SK-N-SH (cell line): ENCODE data around the gene SCNN1B. TPM values are rescaled to one million over a fixed set of nuclear protein-coding genes. Genes with fewer than 3 reads are reported as not detected.

Experiments used
- CTCF ChIA-PET: fragments of 300-600, 350-600 bp; formaldehyde crosslinking; extraction: SDS; loops from one replicate; lab custom pipeline; 2021; lab: Yijun Ruan, JAX
- POLR2A ChIA-PET: fragments of 350-600 bp; sonication (Branson Sonifier 250); formaldehyde crosslinking; extraction: SDS; loops from one replicate; lab custom pipeline; 2020; ENCODE audit warnings: antibody characterized with exemption, inconsistent platforms; lab: Yijun Ruan, JAX
- DNase-seq: peaks from one replicate; pipeline ENCODE4 v3.0.0; 2012
- H2AFZ ChIP-seq: fragments of 200-600 bp; sonication (generic); 2 replicates; pipeline ENCODE4 v1.8.1; 2016; ENCODE audit warnings: antibody characterized with exemption, mild to moderate bottlenecking, low read depth
- H3F3A ChIP-seq: fragments of 200-600 bp; sonication (generic); replicated peaks from 2 replicates; pipeline ENCODE3; 2016; ENCODE audit warnings: antibody characterized with exemption, mild to moderate bottlenecking; ENCODE audit not compliant: insufficient read depth
- H3K27ac ChIP-seq, 2 experiments: fragments of 200-500 bp in 1 of 2; fragments of 200-600 bp in 1 of 2; sonication (Bioruptor generic) in 1 of 2; sonication (generic), shearing (Covaris generic) in 1 of 2; 2 replicates each; pipeline versions ENCODE4 v1.5.1 to v1.6.1; 2014 to 2016; ENCODE audit warnings: low read depth in 2 of 2, inconsistent platforms in 1 of 2, low read length in 1 of 2, mild to moderate bottlenecking in 1 of 2, mixed read lengths in 1 of 2
- H3K27me3 ChIP-seq: fragments of 200-600 bp; sonication (generic), shearing (Covaris generic); 2 replicates; pipeline ENCODE4 v1.6.1; 2016; ENCODE audit warnings: mixed run types; ENCODE audit not compliant: insufficient read depth
- H3K36me3 ChIP-seq, 2 experiments: fragments of 200-500 bp in 1 of 2; fragments of 200-600 bp in 1 of 2; sonication (Bioruptor generic) in 1 of 2; sonication (generic) in 1 of 2; replicated peaks in 1 of 2; 2 replicates each; pipeline versions ENCODE3 to v1.5.1; 2014 to 2016; ENCODE audit warnings: low read length in 1 of 2, mild to moderate bottlenecking in 1 of 2; ENCODE audit not compliant: insufficient read depth in 2 of 2, control insufficient read depth in 1 of 2
- H3K4me1 ChIP-seq, 2 experiments: fragments of 200-500 bp in 1 of 2; fragments of 200-600 bp in 1 of 2; sonication (Bioruptor generic) in 1 of 2; sonication (generic), shearing (Covaris generic) in 1 of 2; 2 replicates each; pipeline versions ENCODE4 v1.5.1 to v1.6.1; 2014 to 2016; ENCODE audit warnings: low read depth in 1 of 2, low read length in 1 of 2, mixed run types in 1 of 2; ENCODE audit not compliant: insufficient read depth in 2 of 2, control insufficient read depth in 1 of 2
- H3K4me2 ChIP-seq: fragments of 200-600 bp; sonication (generic), shearing (Covaris generic); 2 replicates; pipeline ENCODE4 v1.6.1; 2017; ENCODE audit warnings: mixed run types
- H3K4me3 ChIP-seq, 2 experiments: fragments of 200-500 bp in 1 of 2; fragments of 200-600 bp in 1 of 2; sonication (Bioruptor generic) in 1 of 2; sonication (generic), shearing (Covaris generic) in 1 of 2; 2 replicates each; pipeline versions ENCODE4 v1.5.1 to v1.8.1; 2014 to 2016; ENCODE audit warnings: low read depth in 2 of 2, inconsistent platforms in 1 of 2, low read length in 1 of 2, mild to moderate bottlenecking in 1 of 2, mixed read lengths in 1 of 2, moderate library complexity in 1 of 2
- H3K79me2 ChIP-seq: fragments of 200-600 bp; sonication (generic); 2 replicates; pipeline ENCODE4 v1.8.1; 2017; ENCODE audit warnings: mild to moderate bottlenecking; ENCODE audit not compliant: insufficient read depth
- H3K9ac ChIP-seq: fragments of 200-600 bp; sonication (generic); 2 replicates; pipeline ENCODE4 v1.6.1; 2017; ENCODE audit warnings: mixed run types
- H3K9me2 ChIP-seq: fragments of 200-600 bp; sonication (generic); 2 replicates; pipeline ENCODE4 v1.6.1; 2017; ENCODE audit warnings: mixed run types
- H3K9me3 ChIP-seq: fragments of 200-600 bp; sonication (generic); 2 replicates; pipeline ENCODE4 v1.6.1; 2017; ENCODE audit warnings: mixed run types, mild to moderate bottlenecking, moderate library complexity
- H4K20me1 ChIP-seq: fragments of 200-600 bp; sonication (generic); 2 replicates; pipeline ENCODE4 v1.6.1; 2017; ENCODE audit warnings: mild to moderate bottlenecking, mixed run types; ENCODE audit not compliant: insufficient read depth
- CHD2 ChIP-seq: fragments of 150-350 bp; IDR thresholded peaks from 2 replicates; pipeline ENCODE4 v1.6.1; 2018; ENCODE audit warnings: low read length; ENCODE audit not compliant: partially characterized antibody
- FOXJ3 ChIP-seq: sonication (generic); formaldehyde crosslinking; IDR thresholded peaks from 2 replicates; pipeline ENCODE4 v1.5.1; 2020; ENCODE audit warnings: mild to moderate bottlenecking, missing genetic modification reagents
- FOXM1 ChIP-seq: IDR thresholded peaks from 2 replicates; pipeline ENCODE4 v1.4.0; 2012; ENCODE audit warnings: low read depth, mild to moderate bottlenecking
- IRF3 ChIP-seq: fragments of 150-350 bp; IDR thresholded peaks from 2 replicates; pipeline ENCODE4 v1.6.1; 2016; ENCODE audit warnings: mild to moderate bottlenecking, low read depth, low read length
- MAX ChIP-seq: IDR thresholded peaks from 2 replicates; pipeline ENCODE4 v1.4.0; 2012; ENCODE audit warnings: low read depth
- MEF2A ChIP-seq: IDR thresholded peaks from 2 replicates; pipeline ENCODE4 v1.4.0; 2012; ENCODE audit warnings: low read depth, borderline replicate concordance
- MXI1 ChIP-seq: IDR thresholded peaks from 2 replicates; pipeline ENCODE4 v1.6.1; 2012; ENCODE audit warnings: mild to moderate bottlenecking, low read depth, low read length, improper control_type of control experiment
- NFIC ChIP-seq: IDR thresholded peaks from 2 replicates; pipeline ENCODE4 v1.4.0; 2012; ENCODE audit warnings: borderline replicate concordance
- POLR2AphosphoS5 ChIP-seq: IDR thresholded peaks from 2 replicates; pipeline ENCODE4 v1.6.1; 2012; ENCODE audit warnings: low read depth, low read length
- RAD21 ChIP-seq: IDR thresholded peaks from 2 replicates; pipeline ENCODE4 v1.6.1; 2012; ENCODE audit warnings: mild to moderate bottlenecking, low read length
- RFX5 ChIP-seq: IDR thresholded peaks from 2 replicates; pipeline ENCODE4 v1.6.1; 2012; ENCODE audit warnings: mild to moderate bottlenecking, improper control_type of control experiment, low read length
- RXRA ChIP-seq: IDR thresholded peaks from 2 replicates; pipeline ENCODE4 v1.4.0; 2012; ENCODE audit warnings: low read depth, mild to moderate bottlenecking, borderline replicate concordance
- SIN3A ChIP-seq: IDR thresholded peaks from 2 replicates; pipeline ENCODE4 v1.6.1; 2012; ENCODE audit warnings: low read depth, mild to moderate bottlenecking, low read length, moderate library complexity, borderline replicate concordance
- YY1 ChIP-seq: IDR thresholded peaks from 2 replicates; pipeline ENCODE4 v1.4.0; 2012; ENCODE audit warnings: low read depth, mild to moderate bottlenecking
- WGBS: methylation state at CpG from one replicate; pipeline ENCODE4 v1.1.6; 2017; ENCODE audit warnings: low lambda C conversion rate; 5-methylcytosine and 5-hydroxymethylcytosine counted together
- polyA plus RNA-seq, 3 experiments: library from polyadenylated mRNA; depleted of rRNA; stranded (reverse); fragments of >200 nt; gene quantifications; 2 replicates each; pipeline ENCODE4 v1.2.3, GENCODE V29; 2012
- TF ChIP-seq, protein P1 (sequence below): fragments of 200-600 bp; sonication (generic); IDR thresholded peaks from 2 replicates; pipeline ENCODE4 v1.6.1; 2017; ENCODE audit warnings: antibody characterized with exemption, mild to moderate bottlenecking, moderate library complexity
- TF ChIP-seq, protein P2 (sequence below): fragments of 150-350 bp; IDR thresholded peaks from 2 replicates; pipeline ENCODE4 v1.6.1; 2017; ENCODE audit warnings: antibody characterized with exemption, low read length, low read depth, borderline replicate concordance
- TF ChIP-seq, protein P3 (sequence below): IDR thresholded peaks from 2 replicates; pipeline ENCODE4 v1.6.1; 2012; ENCODE audit warnings: mild to moderate bottlenecking, low read depth, low read length, moderate library complexity
- TF ChIP-seq, protein P4 (sequence below): IDR thresholded peaks from 2 replicates; pipeline ENCODE4 v1.4.0; 2012; ENCODE audit warnings: low read depth, borderline replicate concordance

SCNN1B gene
- polyA plus RNA-seq, 1 of the 3 experiments (the other 2 are of a cell fraction), result not detected

GRCh38 chr16:23321206-23321875 is 19.2 kb downstream of the SCNN1B start:
- WGBS, result 73% methylated on average over 11 of the region's 14 CpGs
- ChIA-PET CTCF (no interaction called here), POLR2A (no interaction called here)
- no peaks in the 10 kb centered on the region for H3K9me2 ChIP-seq
- no peak overlapping the region for H3K9ac ChIP-seq
- no peak overlapping the region for H3K4me3 ChIP-seq
- no peaks in the 10 kb centered on the region for H4K20me1 ChIP-seq
- H3K27me3 ChIP-seq, result no peaks in the 10 kb centered on the region
- no peaks in the 10 kb centered on the region for H3K4me1 ChIP-seq
- no peaks in the 10 kb centered on the region for H3F3A ChIP-seq
- no peaks in the 10 kb centered on the region for H3K36me3 ChIP-seq
- no peak overlapping the region for H3K4me2 ChIP-seq
- H3K79me2 ChIP-seq, result no peaks in the 10 kb centered on the region
- H2AFZ ChIP-seq, result no peak overlapping the region
- DNase-seq, result no peak
- TF ChIP-seq MXI1 (no peak), RXRA (no peak), SIN3A (no peak), IRF3 (no peak), MEF2A (no peak), FOXJ3 (CRISPR knock-in tag) (no peak), MAX (no peak), YY1 (no peak), RAD21 (no peak), NFIC (no peak), FOXM1 (no peak), RFX5 (no peak), POLR2AphosphoS5 (no peak), CHD2 (no peak)
- TF ChIP-seq, protein P1, sequence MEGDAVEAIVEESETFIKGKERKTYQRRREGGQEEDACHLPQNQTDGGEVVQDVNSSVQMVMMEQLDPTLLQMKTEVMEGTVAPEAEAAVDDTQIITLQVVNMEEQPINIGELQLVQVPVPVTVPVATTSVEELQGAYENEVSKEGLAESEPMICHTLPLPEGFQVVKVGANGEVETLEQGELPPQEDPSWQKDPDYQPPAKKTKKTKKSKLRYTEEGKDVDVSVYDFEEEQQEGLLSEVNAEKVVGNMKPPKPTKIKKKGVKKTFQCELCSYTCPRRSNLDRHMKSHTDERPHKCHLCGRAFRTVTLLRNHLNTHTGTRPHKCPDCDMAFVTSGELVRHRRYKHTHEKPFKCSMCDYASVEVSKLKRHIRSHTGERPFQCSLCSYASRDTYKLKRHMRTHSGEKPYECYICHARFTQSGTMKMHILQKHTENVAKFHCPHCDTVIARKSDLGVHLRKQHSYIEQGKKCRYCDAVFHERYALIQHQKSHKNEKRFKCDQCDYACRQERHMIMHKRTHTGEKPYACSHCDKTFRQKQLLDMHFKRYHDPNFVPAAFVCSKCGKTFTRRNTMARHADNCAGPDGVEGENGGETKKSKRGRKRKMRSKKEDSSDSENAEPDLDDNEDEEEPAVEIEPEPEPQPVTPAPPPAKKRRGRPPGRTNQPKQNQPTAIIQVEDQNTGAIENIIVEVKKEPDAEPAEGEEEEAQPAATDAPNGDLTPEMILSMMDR, result no peak
- TF ChIP-seq, protein P2, sequence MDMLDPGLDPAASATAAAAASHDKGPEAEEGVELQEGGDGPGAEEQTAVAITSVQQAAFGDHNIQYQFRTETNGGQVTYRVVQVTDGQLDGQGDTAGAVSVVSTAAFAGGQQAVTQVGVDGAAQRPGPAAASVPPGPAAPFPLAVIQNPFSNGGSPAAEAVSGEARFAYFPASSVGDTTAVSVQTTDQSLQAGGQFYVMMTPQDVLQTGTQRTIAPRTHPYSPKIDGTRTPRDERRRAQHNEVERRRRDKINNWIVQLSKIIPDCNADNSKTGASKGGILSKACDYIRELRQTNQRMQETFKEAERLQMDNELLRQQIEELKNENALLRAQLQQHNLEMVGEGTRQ, result no peak
- TF ChIP-seq, protein P3, sequence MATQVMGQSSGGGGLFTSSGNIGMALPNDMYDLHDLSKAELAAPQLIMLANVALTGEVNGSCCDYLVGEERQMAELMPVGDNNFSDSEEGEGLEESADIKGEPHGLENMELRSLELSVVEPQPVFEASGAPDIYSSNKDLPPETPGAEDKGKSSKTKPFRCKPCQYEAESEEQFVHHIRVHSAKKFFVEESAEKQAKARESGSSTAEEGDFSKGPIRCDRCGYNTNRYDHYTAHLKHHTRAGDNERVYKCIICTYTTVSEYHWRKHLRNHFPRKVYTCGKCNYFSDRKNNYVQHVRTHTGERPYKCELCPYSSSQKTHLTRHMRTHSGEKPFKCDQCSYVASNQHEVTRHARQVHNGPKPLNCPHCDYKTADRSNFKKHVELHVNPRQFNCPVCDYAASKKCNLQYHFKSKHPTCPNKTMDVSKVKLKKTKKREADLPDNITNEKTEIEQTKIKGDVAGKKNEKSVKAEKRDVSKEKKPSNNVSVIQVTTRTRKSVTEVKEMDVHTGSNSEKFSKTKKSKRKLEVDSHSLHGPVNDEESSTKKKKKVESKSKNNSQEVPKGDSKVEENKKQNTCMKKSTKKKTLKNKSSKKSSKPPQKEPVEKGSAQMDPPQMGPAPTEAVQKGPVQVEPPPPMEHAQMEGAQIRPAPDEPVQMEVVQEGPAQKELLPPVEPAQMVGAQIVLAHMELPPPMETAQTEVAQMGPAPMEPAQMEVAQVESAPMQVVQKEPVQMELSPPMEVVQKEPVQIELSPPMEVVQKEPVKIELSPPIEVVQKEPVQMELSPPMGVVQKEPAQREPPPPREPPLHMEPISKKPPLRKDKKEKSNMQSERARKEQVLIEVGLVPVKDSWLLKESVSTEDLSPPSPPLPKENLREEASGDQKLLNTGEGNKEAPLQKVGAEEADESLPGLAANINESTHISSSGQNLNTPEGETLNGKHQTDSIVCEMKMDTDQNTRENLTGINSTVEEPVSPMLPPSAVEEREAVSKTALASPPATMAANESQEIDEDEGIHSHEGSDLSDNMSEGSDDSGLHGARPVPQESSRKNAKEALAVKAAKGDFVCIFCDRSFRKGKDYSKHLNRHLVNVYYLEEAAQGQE, result no peak
- TF ChIP-seq, protein P4, sequence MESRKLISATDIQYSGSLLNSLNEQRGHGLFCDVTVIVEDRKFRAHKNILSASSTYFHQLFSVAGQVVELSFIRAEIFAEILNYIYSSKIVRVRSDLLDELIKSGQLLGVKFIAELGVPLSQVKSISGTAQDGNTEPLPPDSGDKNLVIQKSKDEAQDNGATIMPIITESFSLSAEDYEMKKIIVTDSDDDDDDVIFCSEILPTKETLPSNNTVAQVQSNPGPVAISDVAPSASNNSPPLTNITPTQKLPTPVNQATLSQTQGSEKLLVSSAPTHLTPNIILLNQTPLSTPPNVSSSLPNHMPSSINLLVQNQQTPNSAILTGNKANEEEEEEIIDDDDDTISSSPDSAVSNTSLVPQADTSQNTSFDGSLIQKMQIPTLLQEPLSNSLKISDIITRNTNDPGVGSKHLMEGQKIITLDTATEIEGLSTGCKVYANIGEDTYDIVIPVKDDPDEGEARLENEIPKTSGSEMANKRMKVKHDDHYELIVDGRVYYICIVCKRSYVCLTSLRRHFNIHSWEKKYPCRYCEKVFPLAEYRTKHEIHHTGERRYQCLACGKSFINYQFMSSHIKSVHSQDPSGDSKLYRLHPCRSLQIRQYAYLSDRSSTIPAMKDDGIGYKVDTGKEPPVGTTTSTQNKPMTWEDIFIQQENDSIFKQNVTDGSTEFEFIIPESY, result no peak
- H3K9me3 ChIP-seq, result no peaks in the 10 kb centered on the region
- H3K27ac ChIP-seq, result no peak overlapping the region
